MM.1S (cell line): ENCODE measurements around the gene MED25.

ENCODE experiments used
- DNase-seq: peaks from one replicate; pipeline ENCODE4 v3.0.0-alpha.2; 2015
- H2AFZ ChIP-seq: fragments of 300-600 bp; sonication (generic); 2 replicates; pipeline ENCODE4 v1.6.0; 2016; ENCODE audit warnings: antibody characterized with exemption, low read length
- H3F3A ChIP-seq: fragments of 300-600 bp; sonication (generic); 2 replicates; pipeline ENCODE4 v1.6.1; 2016; ENCODE audit warnings: mild to moderate bottlenecking, antibody characterized with exemption, low read length, moderate library complexity, mixed read lengths; ENCODE audit not compliant: insufficient read depth
- H3K27ac ChIP-seq: fragments of 300-600 bp; sonication (generic); 2 replicates; pipeline ENCODE4 v1.5.1; 2016; ENCODE audit warnings: mild to moderate bottlenecking, low read length
- H3K27me3 ChIP-seq: fragments of 300-600 bp; sonication (generic); replicated peaks from 2 replicates; pipeline ENCODE4 v1.6.0; 2016; ENCODE audit warnings: low read length; ENCODE audit not compliant: insufficient read depth
- H3K36me3 ChIP-seq: fragments of 300-600 bp; sonication (generic); replicated peaks from 2 replicates; pipeline ENCODE4 v1.6.1; 2016; ENCODE audit warnings: mild to moderate bottlenecking, low read length, mixed read lengths; ENCODE audit not compliant: insufficient read depth
- H3K4me1 ChIP-seq: fragments of 300-600 bp; sonication (generic); 2 replicates; pipeline ENCODE4 v1.6.1; 2016; ENCODE audit warnings: low read length, mixed read lengths
- H3K4me2 ChIP-seq: fragments of 300-600 bp; sonication (generic); 2 replicates; pipeline ENCODE4 v1.6.0; 2016; ENCODE audit warnings: low read depth, low read length
- H3K4me3 ChIP-seq: fragments of 300-600 bp; sonication (generic); 2 replicates; pipeline ENCODE4 v1.5.1; 2016; ENCODE audit warnings: low read length, mixed read lengths
- H3K79me2 ChIP-seq: fragments of 300-600 bp; sonication (generic); 2 replicates; pipeline ENCODE4 v1.6.1; 2016; ENCODE audit warnings: mixed run types, low read length, mixed read lengths
- H3K9ac ChIP-seq: fragments of 300-600 bp; sonication (generic); 2 replicates; pipeline ENCODE4 v1.6.1; 2016; ENCODE audit warnings: low read length, mixed read lengths
- H3K9me2 ChIP-seq: fragments of 300-600 bp; sonication (generic); replicated peaks from 2 replicates; pipeline ENCODE4 v1.6.1; 2016; ENCODE audit warnings: mild to moderate bottlenecking, low read length, mixed read lengths; ENCODE audit not compliant: insufficient read depth
- H3K9me3 ChIP-seq: fragments of 300-600 bp; sonication (generic); replicated peaks from 2 replicates; pipeline ENCODE4 v1.6.1; 2016; ENCODE audit warnings: mild to moderate bottlenecking, low read length, mixed read lengths; ENCODE audit not compliant: insufficient read depth
- H4K20me1 ChIP-seq: fragments of 300-600 bp; sonication (generic); 2 replicates; pipeline ENCODE4 v1.6.1; 2016; ENCODE audit warnings: mild to moderate bottlenecking, low read length, moderate library complexity, mixed read lengths; ENCODE audit not compliant: insufficient read depth
- EZH2 ChIP-seq: fragments of 300-600 bp; sonication (generic); optimal IDR thresholded peaks from 2 replicates; pipeline ENCODE3; 2017; ENCODE audit warnings: low read depth, mild to moderate bottlenecking, antibody characterized with exemption, low read length, mixed read lengths
- EZH2phosphoT487 ChIP-seq: fragments of 300-600 bp; sonication (generic); IDR thresholded peaks from 2 replicates; pipeline ENCODE4 v1.6.1; 2018; ENCODE audit warnings: antibody characterized with exemption, low read length
- TF ChIP-seq, protein P1 (sequence below): fragments of 300-600 bp; sonication (generic); IDR thresholded peaks from 2 replicates; pipeline ENCODE4 v1.5.1; 2016; ENCODE audit warnings: antibody characterized with exemption, low read length, mixed read lengths

MED25 gene

GRCh38 chr19:49856574-49857021, 38.5 kb downstream of the MED25 start:
- Histone ChIP-seq H2AFZ (no peak overlapping the region), H3K27me3 (no peaks in the 10 kb centered on the region), H3K4me2 (no peak overlapping the region), H3K9me2 (no peaks in the 10 kb centered on the region), H3K79me2 (peaks cover 29% of the 10 kb centered on the region), H3K4me1 (peaks cover 12% of the 10 kb centered on the region), H4K20me1 (no peaks in the 10 kb centered on the region; the same call in 1 of the 2 replicates), H3K36me3 (no peaks in the 10 kb centered on the region), H3K27ac (no peak overlapping the region), H3K9ac (no peak overlapping the region), H3K4me3 (no peak overlapping the region), H3F3A (peaks cover 19% of the 10 kb centered on the region), H3K9me3 (no peaks in the 10 kb centered on the region)
- no peak for TF ChIP-seq EZH2phosphoT487
- TF ChIP-seq, protein P1, sequence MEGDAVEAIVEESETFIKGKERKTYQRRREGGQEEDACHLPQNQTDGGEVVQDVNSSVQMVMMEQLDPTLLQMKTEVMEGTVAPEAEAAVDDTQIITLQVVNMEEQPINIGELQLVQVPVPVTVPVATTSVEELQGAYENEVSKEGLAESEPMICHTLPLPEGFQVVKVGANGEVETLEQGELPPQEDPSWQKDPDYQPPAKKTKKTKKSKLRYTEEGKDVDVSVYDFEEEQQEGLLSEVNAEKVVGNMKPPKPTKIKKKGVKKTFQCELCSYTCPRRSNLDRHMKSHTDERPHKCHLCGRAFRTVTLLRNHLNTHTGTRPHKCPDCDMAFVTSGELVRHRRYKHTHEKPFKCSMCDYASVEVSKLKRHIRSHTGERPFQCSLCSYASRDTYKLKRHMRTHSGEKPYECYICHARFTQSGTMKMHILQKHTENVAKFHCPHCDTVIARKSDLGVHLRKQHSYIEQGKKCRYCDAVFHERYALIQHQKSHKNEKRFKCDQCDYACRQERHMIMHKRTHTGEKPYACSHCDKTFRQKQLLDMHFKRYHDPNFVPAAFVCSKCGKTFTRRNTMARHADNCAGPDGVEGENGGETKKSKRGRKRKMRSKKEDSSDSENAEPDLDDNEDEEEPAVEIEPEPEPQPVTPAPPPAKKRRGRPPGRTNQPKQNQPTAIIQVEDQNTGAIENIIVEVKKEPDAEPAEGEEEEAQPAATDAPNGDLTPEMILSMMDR, result no peak
- no peak for TF ChIP-seq EZH2
- DNase-seq, result no peak

DNA sequence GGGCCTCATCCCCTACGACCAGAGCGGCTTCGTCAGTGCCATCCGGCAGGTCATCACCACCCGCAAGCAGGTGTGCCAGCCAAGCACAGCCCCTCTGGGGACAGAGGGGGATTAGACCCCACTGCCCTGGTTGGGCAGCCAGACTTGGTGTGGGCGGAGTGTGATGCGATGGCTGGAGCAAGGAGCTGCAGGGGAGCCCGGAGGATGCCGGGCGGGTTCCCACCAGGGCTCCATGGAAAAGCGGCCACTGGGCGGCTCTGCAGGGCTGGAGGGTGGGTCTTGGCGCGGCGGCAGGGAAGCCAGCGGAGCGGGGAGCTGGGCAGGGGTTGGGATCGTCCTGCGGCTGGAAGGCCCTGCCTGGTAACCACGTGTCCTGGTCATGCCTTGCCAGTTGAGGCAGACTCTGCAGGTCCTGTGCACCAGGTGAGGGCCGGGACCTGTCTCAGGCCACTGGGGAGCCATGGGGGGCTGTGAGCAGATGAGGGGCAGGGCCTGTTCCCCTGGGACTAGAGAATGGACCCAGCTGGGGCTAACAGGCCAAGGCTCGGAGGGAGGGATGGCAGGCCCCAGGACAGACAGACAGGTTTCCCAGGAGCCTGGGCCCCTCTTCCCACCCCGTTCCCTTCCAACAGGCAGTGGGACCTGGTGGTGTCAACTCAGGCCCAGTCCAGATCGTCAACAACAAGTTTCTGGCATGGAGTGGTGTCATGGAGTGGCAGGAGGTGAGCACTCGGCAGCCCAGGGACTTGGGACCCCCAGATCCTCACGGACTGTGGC, 39.2 kb downstream of the MED25 start:
- Histone ChIP-seq H4K20me1 (no peaks in the 10 kb centered on the region; the same call in 1 of the 2 replicates), H3K79me2 (peaks cover 23% of the 10 kb centered on the region), H2AFZ (no peak overlapping the region), H3K9ac (no peak overlapping the region), H3K36me3 (no peaks in the 10 kb centered on the region), H3K4me2 (no peak overlapping the region), H3F3A (peaks cover 15% of the 10 kb centered on the region), H3K9me2 (no peaks in the 10 kb centered on the region), H3K4me1 (peaks cover 7% of the 10 kb centered on the region), H3K27ac (no peak overlapping the region), H3K27me3 (no peaks in the 10 kb centered on the region), H3K9me3 (no peaks in the 10 kb centered on the region), H3K4me3 (no peak overlapping the region)
- no peak for TF ChIP-seq EZH2
- DNase-seq, result no peak

DNA sequence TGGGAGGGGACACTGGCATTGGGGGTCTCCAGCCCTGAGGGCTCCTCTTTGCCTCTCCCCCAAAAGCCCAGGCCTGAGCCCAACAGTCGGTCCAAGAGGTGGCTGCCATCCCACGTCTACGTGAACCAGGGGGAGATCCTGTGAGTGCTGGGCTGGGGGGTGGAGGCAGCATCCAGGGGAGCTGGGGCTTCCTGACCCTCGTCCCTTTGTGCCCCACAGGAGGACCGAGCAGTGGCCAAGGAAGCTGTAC, 39.7 kb downstream of the MED25 start:
- Histone ChIP-seq H3K27me3 (no peaks in the 10 kb centered on the region), H3K9me2 (no peaks in the 10 kb centered on the region), H2AFZ (no peak overlapping the region), H3K4me1 (peaks cover 2% of the 10 kb centered on the region; the same call in 1 of the 2 replicates), H3F3A (peaks cover 10% of the 10 kb centered on the region), H3K36me3 (no peaks in the 10 kb centered on the region), H3K9ac (no peak overlapping the region), H3K79me2 (peaks cover 18% of the 10 kb centered on the region), H3K27ac (no peak overlapping the region), H4K20me1 (no peaks in the 10 kb centered on the region), H3K4me3 (no peak overlapping the region), H3K4me2 (no peak overlapping the region), H3K9me3 (no peaks in the 10 kb centered on the region)
- TF ChIP-seq, protein P1, result no peak
- TF ChIP-seq EZH2phosphoT487, result no peak
- TF ChIP-seq EZH2, result no peak
- no peak for DNase-seq
